Astrocyte of the cerebellum (primary cell): Measurements from ENCODE around the gene ZMYM4.
A peak's percentile ranks its signal among the peaks of the same experiment; 100 is the strongest.

Experiments used
- DNase-seq: peaks from one replicate; pipeline ENCODE4 v3.0.0-alpha.2; 2011; ENCODE audit warnings: low read depth
- H3K4me3 ChIP-seq: 2 replicates; pipeline ENCODE4 v1.5.1; 2011; ENCODE audit warnings: mild to moderate bottlenecking, low read depth, low read length, moderate library complexity
- CTCF ChIP-seq: IDR thresholded peaks from 2 replicates; pipeline ENCODE4 v1.5.1; 2012; ENCODE audit warnings: low read length, low read depth, moderate library complexity, mild to moderate bottlenecking; ENCODE audit errors: missing control alignments
- in situ Hi-C: cut with HindIII; loops from 2 replicates; pipeline ENCODE4 v1.10.0; 2017; ENCODE audit warnings: low sequenced_read_pairs

Gene ZMYM4

DNA sequence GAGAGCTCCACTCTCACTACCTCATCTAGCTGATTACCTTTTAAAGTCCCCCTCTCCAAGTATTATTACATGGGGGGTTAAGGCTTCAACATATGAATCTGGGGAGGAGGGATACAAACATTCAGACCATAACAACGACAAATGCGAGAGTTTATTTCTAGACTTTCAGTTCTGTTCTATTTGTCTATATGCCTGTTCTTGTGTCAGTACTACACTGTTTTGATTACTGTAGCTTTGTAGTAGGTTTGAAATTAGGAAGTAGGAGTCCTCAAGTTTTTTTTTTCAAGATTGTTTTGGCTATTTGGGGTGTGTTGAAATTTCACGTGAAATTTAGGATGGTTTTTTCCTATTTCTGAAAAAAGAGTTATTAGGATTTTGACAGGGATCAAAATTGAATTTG, 16.3 kb downstream of the ZMYM4 start:
- DNase-seq = no peak
- TF ChIP-seq CTCF = no peak
- in situ Hi-C loops = no loop called here
- no peak overlapping the region for H3K4me3 ChIP-seq

DNA sequence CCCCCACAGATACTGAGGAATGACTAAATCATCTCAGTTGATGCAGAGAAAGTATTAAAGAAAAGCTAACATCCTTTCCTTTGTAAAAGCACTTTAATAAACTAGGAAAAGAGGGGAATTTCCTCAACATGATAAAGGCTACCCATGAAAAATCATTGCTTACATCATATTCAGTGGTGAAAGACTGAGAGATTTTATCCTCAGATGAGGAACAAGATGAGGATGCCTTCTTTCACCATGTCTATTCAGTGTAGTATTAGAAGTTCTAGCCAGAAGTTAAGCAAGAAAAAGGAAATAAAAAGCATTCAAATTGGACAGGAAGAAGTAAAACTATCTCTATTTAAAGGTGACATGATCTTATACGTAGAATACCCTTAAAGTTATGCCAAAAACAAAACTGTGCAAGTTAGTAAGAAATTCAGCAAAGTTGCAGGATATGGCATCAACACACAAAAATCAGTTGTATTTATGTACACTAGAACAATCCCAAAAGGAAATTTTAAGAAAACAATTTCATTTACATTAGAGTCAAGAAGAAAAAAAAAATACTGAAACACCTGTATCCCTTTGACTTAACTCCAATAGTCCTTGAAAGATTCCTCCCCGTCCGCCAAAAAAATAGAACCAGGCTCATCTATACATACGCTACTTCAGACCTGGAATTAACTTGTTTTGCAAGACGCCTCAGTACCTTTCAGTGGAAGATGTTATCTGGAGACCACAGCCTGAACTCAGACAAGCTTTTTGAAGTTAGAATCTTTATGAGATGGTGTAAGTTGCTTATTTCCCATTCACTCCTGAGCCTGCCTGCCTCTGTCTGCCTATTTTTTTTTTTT, 17.5 kb downstream of the ZMYM4 start:
- H3K4me3 ChIP-seq = no peak overlapping the region
- no peak for DNase-seq
- TF ChIP-seq CTCF = no peak
- in situ Hi-C loops = no loop called here

DNA sequence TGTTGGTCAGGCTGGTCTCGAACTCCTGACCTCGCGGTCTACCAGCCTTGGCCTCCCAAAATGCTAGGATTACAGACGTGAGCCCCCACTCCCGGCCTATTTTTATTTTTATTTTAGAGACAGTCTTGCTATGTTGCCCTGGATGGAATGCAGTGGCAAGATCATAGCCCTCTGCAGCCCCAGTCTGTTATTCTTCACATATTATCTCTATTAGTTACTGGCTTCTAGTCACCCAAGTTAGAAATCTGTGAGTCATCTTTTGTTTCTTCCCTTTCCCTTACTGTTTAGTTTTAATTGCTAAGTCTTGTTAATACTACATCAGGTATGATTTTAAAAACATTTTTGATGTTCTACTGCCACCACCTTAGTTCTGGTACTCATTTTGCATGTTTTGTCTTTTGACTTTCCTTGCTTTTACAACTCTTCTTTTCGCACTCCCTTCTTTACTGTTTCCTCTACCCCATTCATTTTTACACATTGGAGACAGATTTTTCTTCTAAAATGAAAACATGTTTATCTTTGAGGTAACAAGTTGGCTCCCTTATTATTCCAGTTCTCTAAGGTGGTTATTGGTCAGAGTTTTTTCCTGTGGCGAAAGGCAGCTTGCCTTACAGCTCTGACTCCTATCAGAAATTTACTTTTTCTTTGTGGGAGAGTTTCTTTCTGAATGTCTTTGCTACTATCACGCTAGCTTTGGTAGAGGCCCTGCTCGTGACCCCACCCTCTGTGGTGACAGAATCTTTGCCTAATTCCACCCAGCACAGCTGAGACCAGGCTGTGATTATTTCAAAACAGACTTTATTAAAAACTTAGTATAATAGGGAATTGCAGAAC, 19.5 kb downstream of the ZMYM4 start:
- DNase-seq = peak; percentile 20
- TF ChIP-seq CTCF = no peak
- in situ Hi-C loops = no loop called here
- H3K4me3 ChIP-seq = no peak overlapping the region

GRCh38 chr1:35288761-35289160, 20.3 kb downstream of the ZMYM4 start:
- DNase-seq = no peak
- H3K4me3 ChIP-seq = no peak overlapping the region
- TF ChIP-seq CTCF = no peak
- in situ Hi-C loops = no loop called here

- no peak for DNase-seq
- no peak overlapping the region for H3K4me3 ChIP-seq
- no peak for TF ChIP-seq CTCF
- in situ Hi-C loops = no loop called here
Measured at GRCh38 chr1:35290452-35290851, 21.9 kb downstream of the ZMYM4 start.

- no peak for TF ChIP-seq CTCF
- in situ Hi-C loops = no loop called here
- H3K4me3 ChIP-seq = no peak overlapping the region
- no peak for DNase-seq
Measured at GRCh38 chr1:35294809-35295208, 26.3 kb downstream of the ZMYM4 start.
